GM12878 (cell line): Measurements from ENCODE around the gene NT5C3B. TPM values are rescaled to one million over a fixed set of nuclear protein-coding genes. Genes with fewer than 3 reads are reported as not detected.

Source experiments
- ATAC-seq: fragments of 200-7000 bp; cut with Tn5 transposase; 3 replicates; pipeline ENCODE4 v1.9.1; 2020; ENCODE audit warnings: mild to moderate bottlenecking, moderate library complexity
- BruUV-seq: library from RNA; stranded (reverse); fragments of 400-500 nt; replicated peaks from 2 replicates; lab custom pipeline; 2021; lab: Mats Ljungman, UMichigan
- CTCF ChIA-PET: fragments of 300-600 bp; sonication (Branson Sonifier 250); formaldehyde crosslinking; extraction: SDS; loops from one replicate; lab custom pipeline; 2021; ENCODE audit warnings: inconsistent platforms; lab: Yijun Ruan, JAX
- POLR2A ChIA-PET: fragments of 350-600 bp; formaldehyde crosslinking; extraction: SDS; loops from one replicate; lab custom pipeline; 2021; ENCODE audit warnings: inconsistent platforms; lab: Charles Lee
- RAD21 ChIA-PET: fragments of 300-600 bp; sonication (Branson Sonifier 250); formaldehyde crosslinking; loops from one replicate; lab custom pipeline; 2023; ENCODE audit warnings: antibody characterized with exemption; ENCODE audit not compliant: unreplicated experiment; lab: Charles Lee
- SMC1A ChIA-PET: fragments of 300-600 bp; sonication (Branson Sonifier 250); formaldehyde crosslinking; loops from one replicate; lab custom pipeline; 2023; ENCODE audit not compliant: unreplicated experiment, uncharacterized antibody; lab: Charles Lee
- DNase-seq: peaks from one replicate; pipeline ENCODE4 v3.0.0-alpha.2; 2011; ENCODE audit warnings: low read depth, low spot score
- FAIRE-seq: peaks from 3 replicates; lab custom pipeline; 2011; peaks lifted over from hg19 to GRCh38; lab: Jason Lieb, UNC
- H2AFZ ChIP-seq: 2 replicates; pipeline ENCODE4 v1.6.0; 2011; ENCODE audit warnings: low read depth, low read length, control low read depth; ENCODE audit not compliant: control insufficient read depth
- H3K27ac ChIP-seq: 2 replicates; pipeline ENCODE4 v1.5.1; 2011; ENCODE audit warnings: control low read depth; ENCODE audit not compliant: control insufficient read depth, insufficient read depth
- H3K27me3 ChIP-seq, 2 experiments: replicated peaks in 1 of 2; 2 replicates each; pipeline versions ENCODE4 v1.6.0 to v1.6.1; 2011; ENCODE audit warnings: low read length in 1 of 2; ENCODE audit not compliant: control insufficient read depth in 2 of 2, insufficient read depth in 2 of 2
- H3K36me3 ChIP-seq, 2 experiments: 2 replicates each; pipeline ENCODE4 v1.5.1; 2011; ENCODE audit warnings: low read length in 1 of 2; ENCODE audit not compliant: control insufficient read depth in 2 of 2, insufficient read depth in 2 of 2
- H3K4me1 ChIP-seq: 2 replicates; pipeline ENCODE4 v1.6.1; 2011; ENCODE audit warnings: mild to moderate bottlenecking, low read length, moderate library complexity, mixed read lengths; ENCODE audit not compliant: control insufficient read depth, insufficient read depth
- H3K4me2 ChIP-seq: 2 replicates; pipeline ENCODE4 v1.6.0; 2011; ENCODE audit warnings: control low read depth; ENCODE audit not compliant: control insufficient read depth, insufficient read depth
- H3K4me3 ChIP-seq: fragments of 200-600 bp; sonication (generic); 2 replicates; pipeline ENCODE4 v1.5.1; 2016
- H3K79me2 ChIP-seq: 2 replicates; pipeline ENCODE4 v1.6.0; 2011; ENCODE audit warnings: low read length; ENCODE audit not compliant: control insufficient read depth, insufficient read depth
- H3K9ac ChIP-seq: 2 replicates; pipeline ENCODE4 v1.8.0; 2011; ENCODE audit warnings: low read length, control low read depth, mixed read lengths; ENCODE audit not compliant: control insufficient read depth, insufficient read depth
- H3K9me3 ChIP-seq: replicated peaks from 3 replicates; pipeline ENCODE4 v1.5.1; 2011; ENCODE audit warnings: mild to moderate bottlenecking, low read length; ENCODE audit not compliant: control insufficient read depth, insufficient read depth
- H4K20me1 ChIP-seq: 2 replicates; pipeline ENCODE4 v1.6.0; 2011; ENCODE audit not compliant: control insufficient read depth, insufficient read depth
- FOXM1 ChIP-seq: IDR thresholded peaks from 2 replicates; pipeline ENCODE4 v1.6.1; 2012; ENCODE audit warnings: low read depth, mild to moderate bottlenecking, inconsistent platforms, low read length, moderate library complexity
- HDAC2 ChIP-seq: fragments of 200-600 bp; sonication (generic); IDR thresholded peaks from 2 replicates; pipeline ENCODE4 v1.6.1; 2017
- MXI1 ChIP-seq: fragments of 150-350 bp; IDR thresholded peaks from 2 replicates; pipeline ENCODE4 v1.6.1; 2011; ENCODE audit warnings: low read depth, mild to moderate bottlenecking, inconsistent platforms, low read length, improper control_type of control experiment
- NR2F1 ChIP-seq: fragments of 450-650 bp; conservative IDR thresholded peaks from 2 replicates; pipeline ENCODE4 v1.6.1; 2017; ENCODE audit warnings: mild to moderate bottlenecking
- PAX8 ChIP-seq: fragments of 450-650 bp; IDR thresholded peaks from 2 replicates; pipeline ENCODE4 v1.6.1; 2017; ENCODE audit warnings: mild to moderate bottlenecking, moderate library complexity
- RELA ChIP-seq: fragments of 450-650 bp; IDR thresholded peaks from 2 replicates; pipeline ENCODE4 v1.8.0; 2014; ENCODE audit warnings: borderline replicate concordance; ENCODE audit not compliant: partially characterized antibody
- SIN3A ChIP-seq: IDR thresholded peaks from 2 replicates; pipeline ENCODE4 v1.6.1; 2012; ENCODE audit warnings: low read depth, low read length, improper control_type of control experiment
- SMAD5 ChIP-seq: IDR thresholded peaks from 2 replicates; pipeline ENCODE4 v1.6.1; 2016; ENCODE audit warnings: antibody characterized with exemption, low read depth
- STAT1 ChIP-seq: fragments of 450-650 bp; conservative IDR thresholded peaks from 2 replicates; pipeline ENCODE4 v1.6.1; 2014; ENCODE audit warnings: antibody characterized with exemption, mild to moderate bottlenecking
- SUZ12 ChIP-seq: fragments of 200-600 bp; sonication (generic); IDR thresholded peaks from one replicate; pipeline ENCODE4 v1.6.1; 2018; ENCODE audit warnings: antibody characterized with exemption, mild to moderate bottlenecking; ENCODE audit not compliant: unreplicated experiment
- TCF7 ChIP-seq: IDR thresholded peaks from 2 replicates; pipeline ENCODE4 v1.6.1; 2014; ENCODE audit warnings: antibody characterized with exemption, borderline replicate concordance
- ZNF274 ChIP-seq: IDR thresholded peaks from one replicate; pipeline ENCODE4 v1.8.0; 2011; ENCODE audit not compliant: insufficient read length, insufficient read depth
- ZNF384 ChIP-seq: IDR thresholded peaks from 2 replicates; pipeline ENCODE4 v1.6.1; 2012; ENCODE audit warnings: low read depth, mild to moderate bottlenecking, low read length, improper control_type of control experiment, borderline replicate concordance
- WGBS: methylation state at CpG from one replicate; pipeline ENCODE4 v1.1.6; 2016; ENCODE audit warnings: low lambda C conversion rate; ENCODE audit not compliant: insufficient replicate concordance, insufficient coverage; ENCODE audit errors: missing lambda C conversion rate; 5-methylcytosine and 5-hydroxymethylcytosine counted together
- in situ Hi-C: fragments of 300-500 bp; cut with MboI; formaldehyde crosslinking; loops from 9 replicates; pipeline ENCODE4 v1.14.3; 2018; ENCODE audit warnings: mixed read lengths
- intact Hi-C: fragments of 100-400 bp; cut with micrococcal nuclease; formaldehyde crosslinking; loops from one replicate; pipeline ENCODE4 v1.14.2; 2022; ENCODE audit not compliant: unreplicated experiment
- polyA plus RNA-seq, 11 experiments: library from polyadenylated mRNA; depleted of rRNA in 4 of 11; unstranded in 6 of 11; stranded (reverse) in 5 of 11; fragments of >200 nt; fragmentation: Nextera tagmentation in 4 of 11; fragmentation: Illumina TruSeq in 1 of 11; extraction: Ambion mirVana in 4 of 11; extraction: Trizol in 1 of 11; gene quantifications; 1 replicate in 1 of 11; 2 replicates in 10 of 11; pipeline versions ENCODE4 v1.2.1 to v1.2.3, GENCODE V29; 2011 to 2016; ENCODE audit warnings: inconsistent platforms in 2 of 11, missing spikeins in 2 of 11, low read depth in 1 of 11
- total RNA-seq, 4 experiments: library from RNA; depleted of rRNA in 3 of 4; stranded (reverse); fragments of >200 nt in 3 of 4; fragmentation: Illumina TruSeq in 1 of 4; extraction: Trizol in 1 of 4; gene quantifications; 2 replicates each; pipeline versions ENCODE4 v1.2.1 to v1.2.3, GENCODE V29; 2013 to 2021
- TF ChIP-seq, protein P1 (sequence below): IDR thresholded peaks from 2 replicates; pipeline ENCODE4 v1.6.1; 2011; ENCODE audit warnings: borderline replicate concordance, low read depth, mild to moderate bottlenecking, moderate library complexity, mixed read lengths, low read length; ENCODE audit not compliant: insufficient read depth; ENCODE audit errors: extremely low read length
- TF ChIP-seq, protein P2 (sequence below): IDR thresholded peaks from 2 replicates; pipeline ENCODE4 v1.6.1; 2011; ENCODE audit warnings: borderline replicate concordance, low read depth, mild to moderate bottlenecking, moderate library complexity, low read length; ENCODE audit not compliant: insufficient read depth, poor library complexity, severe bottlenecking
- TF ChIP-seq, protein P3 (sequence below): IDR thresholded peaks from 2 replicates; pipeline ENCODE4 v1.6.1; 2012; ENCODE audit warnings: low read length, inconsistent platforms
- TF ChIP-seq, protein P4 (sequence below): IDR thresholded peaks from 2 replicates; pipeline ENCODE4 v1.6.1; 2012; ENCODE audit warnings: low read depth, low read length, improper control_type of control experiment

The NT5C3B gene
- total and polyA plus RNA-seq, 10 of the 15 experiments (the other 5 are each of a cell fraction or from before 2014, with no cell fraction given), result 0.52 to 64.6 (median 41.0) TPM

DNA sequence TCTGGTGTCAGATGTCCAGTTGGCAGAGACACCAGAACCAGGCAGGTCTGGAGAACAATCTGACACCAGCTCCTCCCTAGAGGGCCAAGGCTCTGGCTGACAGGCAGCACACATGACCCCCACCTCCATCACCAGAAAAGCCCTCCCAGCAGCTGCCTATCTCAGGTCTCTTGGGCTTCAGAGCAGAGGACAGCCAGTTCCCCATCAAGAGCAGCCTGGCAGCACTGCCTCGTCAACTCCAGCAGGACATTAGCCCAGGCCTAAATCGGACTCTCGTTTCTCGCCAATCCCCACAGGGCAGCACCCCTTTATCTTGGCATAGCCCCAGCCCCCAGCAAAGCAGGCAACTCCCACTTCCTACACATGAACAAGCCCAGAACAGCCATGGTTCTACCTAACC is 53.9 kb downstream of the NT5C3B start (continued):
- TF ChIP-seq SIN3A (no peak), TCF7 (no peak), SMAD5 (no peak), MXI1 (no peak), ZNF384 (no peak)

DNA sequence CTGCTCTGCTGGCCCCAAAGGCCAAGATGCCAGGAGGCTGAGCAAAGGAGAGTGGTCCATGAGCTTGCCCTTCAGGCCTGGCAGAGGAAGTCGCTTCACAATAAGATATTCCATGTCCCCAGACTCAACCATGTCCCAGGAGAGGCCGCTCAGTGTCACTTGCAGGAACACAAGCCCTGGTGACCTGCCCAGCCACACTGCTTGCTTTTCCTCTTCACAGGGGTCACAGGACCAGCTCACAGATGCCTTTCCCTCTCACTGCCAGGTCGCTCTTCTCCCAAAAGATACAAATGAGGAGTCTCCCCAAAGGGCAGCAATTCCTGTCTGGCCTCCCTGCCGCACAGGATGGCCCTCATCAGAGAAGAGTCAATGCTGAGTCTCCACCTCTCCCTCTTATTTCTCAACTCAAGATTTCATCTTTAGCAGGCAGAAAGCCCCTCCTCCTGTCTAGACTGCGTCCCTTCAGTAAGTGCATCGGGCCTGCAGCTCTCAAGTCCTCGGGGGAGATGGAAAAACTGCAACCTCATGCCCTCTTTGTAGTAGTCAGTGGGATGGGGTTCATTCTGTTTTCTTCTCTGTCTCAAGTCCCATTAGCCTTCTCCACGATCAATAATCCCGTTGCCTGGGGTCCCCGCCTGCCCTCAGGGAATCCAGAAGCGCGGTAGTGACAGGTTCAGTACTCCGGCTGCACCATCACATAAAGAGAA is 54.5 kb downstream of the NT5C3B start:
- BruUV-seq, result no TSS peak
- no peak overlapping the region for H2AFZ ChIP-seq
- no peak overlapping the region for H3K4me3 ChIP-seq
- no peak overlapping the region for H3K27ac ChIP-seq
- FAIRE-seq, result no peak
- ChIA-PET CTCF (no interaction called here), POLR2A (interaction anchor here (0.6 kb wide), 1 partner anchor 54 kb away, joined by 3 read pairs; no protein-coding TSS in a partner anchor), RAD21 (no interaction called here), SMC1A (interaction anchor here (1.3 kb wide), 1 partner anchor 20 kb away, joined by 3 read pairs; no protein-coding TSS in a partner anchor)
- H3K4me1 ChIP-seq, result peaks cover 13% of the 10 kb centered on the region
- H3K4me2 ChIP-seq, result no peak overlapping the region
- no peak overlapping the region for H3K9ac ChIP-seq
- no peaks in the 10 kb centered on the region for H4K20me1 ChIP-seq
- intact Hi-C loops, result no loop called here
- DNase-seq, result no peak
- no peak for ATAC-seq
- no peaks in the 10 kb centered on the region for H3K36me3 ChIP-seq
- no peaks in the 10 kb centered on the region for H3K79me2 ChIP-seq
- 21% methylated on average over 13 of the region's 13 CpGs for WGBS
- in situ Hi-C loops, result no loop called here
- TF ChIP-seq, protein P1, sequence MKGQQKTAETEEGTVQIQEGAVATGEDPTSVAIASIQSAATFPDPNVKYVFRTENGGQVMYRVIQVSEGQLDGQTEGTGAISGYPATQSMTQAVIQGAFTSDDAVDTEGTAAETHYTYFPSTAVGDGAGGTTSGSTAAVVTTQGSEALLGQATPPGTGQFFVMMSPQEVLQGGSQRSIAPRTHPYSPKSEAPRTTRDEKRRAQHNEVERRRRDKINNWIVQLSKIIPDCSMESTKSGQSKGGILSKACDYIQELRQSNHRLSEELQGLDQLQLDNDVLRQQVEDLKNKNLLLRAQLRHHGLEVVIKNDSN, result no peak
- TF ChIP-seq STAT1, result no peak
- TF ChIP-seq, protein P2, sequence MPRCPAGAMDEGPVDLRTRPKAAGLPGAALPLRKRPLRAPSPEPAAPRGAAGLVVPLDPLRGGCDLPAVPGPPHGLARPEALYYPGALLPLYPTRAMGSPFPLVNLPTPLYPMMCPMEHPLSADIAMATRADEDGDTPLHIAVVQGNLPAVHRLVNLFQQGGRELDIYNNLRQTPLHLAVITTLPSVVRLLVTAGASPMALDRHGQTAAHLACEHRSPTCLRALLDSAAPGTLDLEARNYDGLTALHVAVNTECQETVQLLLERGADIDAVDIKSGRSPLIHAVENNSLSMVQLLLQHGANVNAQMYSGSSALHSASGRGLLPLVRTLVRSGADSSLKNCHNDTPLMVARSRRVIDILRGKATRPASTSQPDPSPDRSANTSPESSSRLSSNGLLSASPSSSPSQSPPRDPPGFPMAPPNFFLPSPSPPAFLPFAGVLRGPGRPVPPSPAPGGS, result no peak
- TF ChIP-seq, protein P3, sequence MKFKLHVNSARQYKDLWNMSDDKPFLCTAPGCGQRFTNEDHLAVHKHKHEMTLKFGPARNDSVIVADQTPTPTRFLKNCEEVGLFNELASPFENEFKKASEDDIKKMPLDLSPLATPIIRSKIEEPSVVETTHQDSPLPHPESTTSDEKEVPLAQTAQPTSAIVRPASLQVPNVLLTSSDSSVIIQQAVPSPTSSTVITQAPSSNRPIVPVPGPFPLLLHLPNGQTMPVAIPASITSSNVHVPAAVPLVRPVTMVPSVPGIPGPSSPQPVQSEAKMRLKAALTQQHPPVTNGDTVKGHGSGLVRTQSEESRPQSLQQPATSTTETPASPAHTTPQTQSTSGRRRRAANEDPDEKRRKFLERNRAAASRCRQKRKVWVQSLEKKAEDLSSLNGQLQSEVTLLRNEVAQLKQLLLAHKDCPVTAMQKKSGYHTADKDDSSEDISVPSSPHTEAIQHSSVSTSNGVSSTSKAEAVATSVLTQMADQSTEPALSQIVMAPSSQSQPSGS, result no peak
- no peak for TF ChIP-seq HDAC2
- TF ChIP-seq, protein P4, sequence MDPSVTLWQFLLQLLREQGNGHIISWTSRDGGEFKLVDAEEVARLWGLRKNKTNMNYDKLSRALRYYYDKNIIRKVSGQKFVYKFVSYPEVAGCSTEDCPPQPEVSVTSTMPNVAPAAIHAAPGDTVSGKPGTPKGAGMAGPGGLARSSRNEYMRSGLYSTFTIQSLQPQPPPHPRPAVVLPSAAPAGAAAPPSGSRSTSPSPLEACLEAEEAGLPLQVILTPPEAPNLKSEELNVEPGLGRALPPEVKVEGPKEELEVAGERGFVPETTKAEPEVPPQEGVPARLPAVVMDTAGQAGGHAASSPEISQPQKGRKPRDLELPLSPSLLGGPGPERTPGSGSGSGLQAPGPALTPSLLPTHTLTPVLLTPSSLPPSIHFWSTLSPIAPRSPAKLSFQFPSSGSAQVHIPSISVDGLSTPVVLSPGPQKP, result no peak
- no peak for TF ChIP-seq FOXM1
- TF ChIP-seq PAX8, result no peak
- TF ChIP-seq ZNF274, result no peak
- no peak for TF ChIP-seq RELA
- TF ChIP-seq SUZ12, result no peak
- TF ChIP-seq NR2F1, result no peak
- peaks cover 0 to 6% of the 10 kb centered on the region in 2 experiments; a peak in 2 of 4 replicates for H3K27me3 ChIP-seq
- H3K9me3 ChIP-seq, result no peaks in the 10 kb centered on the region
